ENCODE data around the gene MBNL1.

GRCh38 chr3:152455989-152456388, 187.3 kb downstream of the MBNL1 start:
- TF ChIP-seq CTCF (IDR thresholded peaks at IDR 0.05; ENCODE audit: low read depth, low read length, missing input control) (no peak), ZBTB33 (IDR thresholded peaks at IDR 0.05) (no peak), TAF1 (conservative IDR thresholded peaks at IDR 0.05) (no peak), RAD21 (IDR thresholded peaks at IDR 0.05) (no peak), ATF3 (IDR thresholded peaks at IDR 0.05) (no peak), YY1 (IDR thresholded peaks at IDR 0.05) (no peak), NR2F2 (IDR thresholded peaks at IDR 0.05) (no peak), GABPA (IDR thresholded peaks at IDR 0.05 in 1 of 2, conservative IDR thresholded peaks at IDR 0.05 in 1 of 2) (no peak), MAX (IDR thresholded peaks at IDR 0.05) (no peak), JUND (IDR thresholded peaks at IDR 0.05) (no peak), FOXA1 (IDR thresholded peaks at IDR 0.05) (no peak), EGR1 (IDR thresholded peaks at IDR 0.05; ENCODE audit: low read depth in 2 of 2) (no peak)

Measured in liver (tissue), 3 donors.